ENCODE data around the gene EFL1.
A peak's percentile ranks its signal among the peaks of the same experiment; 100 is the strongest.

Gene EFL1

DNA sequence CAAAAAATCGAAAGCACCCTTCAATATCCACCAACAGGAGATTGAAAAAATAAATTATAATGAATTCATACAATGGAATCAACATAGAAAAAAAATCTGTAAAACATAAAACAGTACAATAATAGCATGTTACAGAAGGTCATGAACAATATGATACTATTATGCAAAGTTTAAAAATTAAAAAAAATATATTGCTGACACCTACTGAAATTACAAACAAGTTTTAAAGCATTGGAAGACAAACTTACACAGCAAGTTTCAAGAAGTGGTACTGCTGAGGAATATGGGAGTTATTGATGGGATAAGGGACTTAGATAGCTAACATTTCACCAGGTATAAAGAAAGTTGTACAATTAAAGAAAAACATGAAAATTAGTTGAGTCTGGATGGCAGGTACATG, 89.4 kb downstream of the EFL1 start:
- DNase-seq (ENCODE audit: extremely low spot score, insufficient read length, low read depth) (no peak), FAIRE-seq (no peak)

DNA sequence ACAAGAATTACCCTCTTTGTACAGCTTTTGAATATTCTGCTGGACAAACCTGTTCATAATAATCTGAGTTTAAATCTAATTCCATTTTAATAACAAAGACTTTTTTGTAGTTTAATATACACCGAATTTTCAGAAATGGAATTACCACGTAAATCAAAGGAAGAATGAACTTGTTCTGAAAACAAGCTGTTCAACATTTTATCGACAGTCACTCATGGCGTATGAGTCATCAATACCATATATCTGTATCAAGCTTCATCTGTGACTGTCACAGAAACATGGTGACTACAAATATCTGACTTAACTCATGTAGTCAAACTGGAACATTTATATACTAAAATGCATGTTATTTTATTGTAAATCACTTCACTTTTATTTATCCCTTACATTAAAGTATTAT, 90.0 kb downstream of the EFL1 start:
- DNase-seq (ENCODE audit: extremely low spot score, insufficient read length, low read depth) (no peak), FAIRE-seq (no peak)

DNA sequence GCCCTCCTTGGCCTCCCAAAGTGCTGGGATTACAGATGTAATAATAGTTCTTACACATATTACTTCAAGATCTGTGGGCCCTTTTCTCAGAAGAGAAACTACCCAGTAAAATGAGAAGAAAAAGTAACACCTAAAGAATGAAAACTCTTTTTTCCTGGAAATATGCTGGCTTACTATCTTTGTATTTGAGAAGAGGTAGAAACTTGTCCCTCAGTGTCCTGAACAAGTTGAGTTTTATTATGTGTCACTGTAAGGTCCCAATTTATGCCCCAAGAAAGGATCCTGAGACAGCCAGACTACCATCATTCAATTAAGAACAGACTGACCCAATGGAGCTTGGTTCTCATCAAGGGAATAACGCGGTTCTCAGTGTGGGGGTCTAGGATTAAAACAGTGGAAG, 93.8 kb downstream of the EFL1 start:
- DNase-seq (ENCODE audit: extremely low spot score, insufficient read length, low read depth) = no peak
- FAIRE-seq = no peak

DNA sequence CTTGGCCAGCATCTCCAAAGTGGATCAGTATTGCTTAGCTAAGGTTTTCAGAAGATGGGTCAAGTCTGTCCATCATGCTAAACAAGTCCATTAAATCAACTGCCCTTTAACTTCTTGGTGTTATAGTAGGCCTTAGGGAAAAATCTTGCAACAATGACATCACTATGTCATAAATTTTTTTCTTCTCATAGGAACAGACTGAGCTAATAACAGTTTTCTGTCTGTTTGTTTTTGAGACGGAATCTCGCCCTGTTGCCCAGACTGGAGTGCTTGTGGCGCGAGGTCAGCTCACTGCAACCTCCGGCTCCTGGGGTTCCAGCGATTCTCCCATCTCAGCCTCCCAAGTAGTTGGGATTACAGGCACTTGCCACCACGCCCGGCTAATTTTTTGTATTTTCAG, 94.2 kb downstream of the EFL1 start:
- no peak for DNase-seq (ENCODE audit: extremely low spot score, insufficient read length, low read depth)
- FAIRE-seq = no peak

DNA sequence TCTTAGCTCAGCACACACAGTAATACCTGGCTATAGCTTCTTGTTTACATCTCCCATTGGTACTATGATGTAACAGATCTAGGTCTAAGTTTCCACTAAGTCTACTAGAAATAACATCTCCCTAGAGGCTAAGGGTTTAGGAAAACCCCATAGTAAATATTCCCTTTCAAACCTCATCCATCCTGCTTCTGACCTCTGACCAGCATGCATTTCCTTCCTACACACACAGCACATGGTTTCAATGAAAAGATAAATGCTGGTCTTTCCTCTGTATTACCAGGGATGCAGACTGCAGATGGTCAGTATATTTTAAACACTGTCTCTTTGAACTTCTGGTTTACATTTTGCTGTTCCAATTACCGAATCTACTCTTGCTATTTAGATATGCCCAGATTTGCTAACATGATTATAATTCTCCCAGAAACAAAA, 96.6 kb downstream of the EFL1 start:
- FAIRE-seq = no peak
- no peak for DNase-seq (ENCODE audit: extremely low spot score, insufficient read length, low read depth)

DNA sequence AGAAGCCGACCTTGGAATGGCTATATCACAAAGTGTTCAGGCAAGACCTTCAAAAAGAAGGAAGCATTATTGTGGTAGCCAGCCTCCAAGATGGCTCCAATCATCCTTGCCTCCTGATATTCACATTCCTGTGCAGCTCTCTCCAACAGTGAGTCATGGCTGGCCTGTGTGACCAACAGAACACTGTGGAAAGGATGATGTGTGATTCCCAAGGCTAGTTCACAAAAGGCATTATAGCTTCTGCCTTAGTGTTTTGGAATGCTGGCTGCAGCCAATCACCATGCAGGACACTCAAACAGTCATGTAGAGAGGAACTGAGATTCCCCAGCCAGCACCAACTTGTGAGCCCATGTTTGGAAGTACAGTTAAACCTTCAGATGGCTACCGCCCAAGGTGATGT, 102.6 kb downstream of the EFL1 start:
- FAIRE-seq = no peak
- DNase-seq (ENCODE audit: extremely low spot score, insufficient read length, low read depth) = no peak

DNA sequence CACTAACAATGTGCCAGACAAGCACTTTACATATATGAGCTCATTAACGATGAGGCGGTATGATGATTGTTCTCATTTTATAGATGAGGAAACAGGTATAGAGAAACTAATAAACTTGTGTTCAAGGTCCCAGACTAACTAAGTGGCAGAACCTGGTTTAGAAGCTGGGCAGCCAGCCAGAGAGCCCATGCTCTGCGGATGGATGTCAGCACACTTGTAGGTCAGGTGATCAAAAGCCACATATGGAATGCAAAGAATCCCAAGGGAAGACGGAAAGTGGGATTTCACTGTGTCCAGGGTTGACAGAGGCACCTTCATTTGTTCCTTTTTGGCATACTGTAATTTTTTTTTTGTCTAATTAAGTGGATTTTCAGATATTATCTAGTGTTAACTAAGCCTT, 103.7 kb downstream of the EFL1 start:
- no peak for FAIRE-seq
- no peak for DNase-seq (ENCODE audit: extremely low spot score, insufficient read length, low read depth)

DNA sequence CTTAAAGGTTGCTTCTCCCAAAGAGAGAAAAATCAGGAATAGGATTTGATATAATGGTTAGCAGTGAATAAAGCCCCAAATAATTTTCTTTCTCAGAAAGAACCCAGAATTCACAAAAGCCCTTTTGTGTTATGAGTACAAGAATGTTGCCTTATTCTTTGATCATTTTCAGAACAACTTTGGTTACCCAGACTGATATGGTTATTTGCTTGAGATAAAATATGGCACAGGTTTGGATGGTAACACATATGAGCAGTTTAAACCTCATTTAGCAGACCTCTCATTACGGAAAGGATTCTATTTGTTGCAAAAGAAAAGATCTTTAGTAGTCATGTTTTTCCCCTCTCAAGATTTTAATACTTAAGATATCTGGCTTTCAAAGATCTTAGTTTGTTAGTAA, 111.9 kb downstream of the EFL1 start:
- no peak for DNase-seq (ENCODE audit: extremely low spot score, insufficient read length, low read depth)
- no peak for FAIRE-seq

DNA sequence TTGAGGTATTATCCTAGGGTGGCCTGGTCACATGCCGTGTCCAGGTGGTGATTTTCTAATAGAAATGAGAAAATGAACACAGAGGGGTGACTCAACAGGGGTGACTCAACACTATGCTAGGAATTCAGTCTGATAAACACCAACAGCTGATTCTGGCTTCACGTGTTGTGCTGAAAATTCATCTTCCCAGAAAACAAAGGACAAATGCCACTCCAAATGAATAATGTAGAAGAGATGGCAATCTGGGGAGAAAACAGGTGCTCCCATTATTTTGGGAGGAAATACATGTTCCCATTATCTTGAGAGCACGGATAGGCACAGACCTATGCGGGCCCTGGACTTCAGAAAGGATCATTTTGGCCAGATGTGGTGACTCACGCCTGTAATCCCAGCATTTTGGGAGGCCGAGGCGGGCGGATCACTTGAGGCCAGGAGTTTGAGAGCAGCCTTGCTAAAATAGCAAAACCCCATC, 115.5 kb downstream of the EFL1 start:
- DNase-seq (ENCODE audit: extremely low spot score, insufficient read length, low read depth) = no peak
- FAIRE-seq = no peak

DNA sequence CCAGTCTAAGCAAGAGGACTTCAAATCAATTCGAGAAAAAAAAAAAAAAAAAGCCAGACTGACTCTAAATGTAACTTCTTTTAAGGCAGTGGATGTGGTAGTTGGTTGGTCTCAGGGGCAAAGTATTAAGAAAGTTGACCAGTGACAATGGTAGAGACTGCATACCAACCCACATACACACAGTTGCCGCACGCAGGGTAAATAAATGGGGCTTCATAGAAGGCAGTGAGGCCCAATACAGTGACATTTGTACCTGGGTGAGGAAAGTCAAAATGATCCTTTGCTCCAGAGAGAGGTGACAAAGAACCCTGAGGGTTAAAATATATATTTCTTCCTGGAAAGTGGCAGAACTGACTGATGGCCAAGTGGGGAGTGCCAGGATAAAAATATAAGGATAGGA, 116.0 kb downstream of the EFL1 start:
- DNase-seq (ENCODE audit: extremely low spot score, insufficient read length, low read depth) (no peak), FAIRE-seq (no peak)

DNA sequence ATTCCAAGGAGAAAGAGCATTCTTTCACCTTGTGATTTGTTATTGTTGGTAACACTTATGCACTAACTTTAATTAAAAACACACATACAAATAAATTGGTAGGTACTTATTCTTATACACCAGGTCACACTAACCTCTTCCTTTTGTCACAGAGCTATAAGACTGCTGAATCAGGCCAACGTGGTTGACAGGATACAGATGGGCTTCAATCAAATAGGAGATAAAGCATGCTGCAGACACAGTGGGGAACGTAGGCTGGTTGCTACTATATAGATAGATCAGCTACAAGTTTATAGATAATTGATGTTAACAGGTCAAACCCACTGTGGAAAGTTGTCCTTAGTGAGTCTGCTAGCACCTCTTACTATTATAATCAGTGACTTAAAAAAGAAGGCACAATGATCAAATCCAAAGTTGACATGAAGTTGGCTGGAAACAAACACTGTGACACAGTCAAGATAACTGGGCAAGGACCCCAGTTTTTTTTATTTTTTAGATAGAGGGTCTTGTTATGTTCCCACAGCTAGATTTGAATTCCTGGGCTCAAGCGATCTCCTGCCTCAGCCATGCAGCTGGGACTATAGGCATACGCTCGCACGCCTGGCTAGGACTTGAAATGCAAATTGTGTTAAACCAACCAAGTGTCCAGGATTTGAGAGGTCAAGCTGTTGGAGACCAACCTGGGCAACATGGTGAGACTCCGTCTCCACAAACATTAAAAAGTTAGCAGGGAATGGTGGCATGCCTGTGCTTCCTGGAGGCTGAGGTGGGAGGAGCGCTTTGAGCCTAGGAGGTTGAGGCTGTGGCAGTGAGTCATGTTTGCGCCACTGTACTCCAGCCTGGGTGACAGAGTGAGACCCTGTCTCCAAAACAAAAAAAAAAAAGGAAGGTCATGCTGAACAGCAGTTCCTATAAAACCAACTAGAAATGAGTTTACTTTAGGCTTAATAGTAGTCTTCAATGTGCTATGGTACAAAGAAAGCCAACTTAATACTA, 118.8 kb downstream of the EFL1 start:
- FAIRE-seq (no peak), DNase-seq (ENCODE audit: extremely low spot score, insufficient read length, low read depth) (no peak)

DNA sequence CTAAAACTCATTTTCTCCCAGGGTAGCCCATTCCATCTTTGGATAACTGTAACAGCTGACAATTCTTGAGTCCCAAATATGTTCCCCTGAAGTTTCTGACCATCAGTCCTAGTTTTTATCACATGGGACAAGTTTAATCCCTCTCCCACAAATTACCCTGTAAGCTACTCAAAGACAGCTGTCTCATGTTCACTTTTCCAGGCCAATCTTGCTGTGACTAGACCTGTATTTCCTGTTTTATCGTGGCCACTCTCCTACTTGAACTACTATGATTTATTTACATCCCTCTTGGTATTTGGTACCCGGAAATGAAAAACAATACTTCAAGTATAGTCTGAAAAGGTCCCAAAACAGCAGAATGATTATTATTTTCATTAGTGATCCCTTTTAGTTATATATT, 121.6 kb downstream of the EFL1 start:
- DNase-seq (ENCODE audit: extremely low spot score, insufficient read length, low read depth) (no peak), FAIRE-seq (no peak)

DNA sequence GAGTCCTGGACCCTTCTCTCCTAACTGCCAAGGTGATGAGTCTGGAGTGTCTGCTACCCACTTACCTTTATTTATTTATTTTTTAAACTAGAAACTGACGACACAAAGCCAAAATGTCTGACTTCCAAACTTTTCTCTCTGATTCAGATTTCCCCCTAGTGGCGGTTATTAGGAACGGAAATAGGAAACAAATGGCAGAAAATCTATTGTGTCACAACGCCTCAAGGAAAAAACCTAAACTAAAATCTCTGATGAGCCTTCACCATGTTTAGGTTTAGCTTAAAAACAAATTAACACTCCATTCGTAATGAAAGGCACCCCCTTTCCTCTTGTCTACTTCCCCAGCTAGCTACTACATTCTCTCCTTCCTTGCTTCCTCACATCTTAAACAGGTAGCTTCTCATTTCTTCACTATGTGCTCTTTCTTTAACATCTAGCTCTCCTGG, 122.7 kb downstream of the EFL1 start:
- FAIRE-seq (peak; percentile 56), DNase-seq (ENCODE audit: extremely low spot score, insufficient read length, low read depth) (no peak)

DNA sequence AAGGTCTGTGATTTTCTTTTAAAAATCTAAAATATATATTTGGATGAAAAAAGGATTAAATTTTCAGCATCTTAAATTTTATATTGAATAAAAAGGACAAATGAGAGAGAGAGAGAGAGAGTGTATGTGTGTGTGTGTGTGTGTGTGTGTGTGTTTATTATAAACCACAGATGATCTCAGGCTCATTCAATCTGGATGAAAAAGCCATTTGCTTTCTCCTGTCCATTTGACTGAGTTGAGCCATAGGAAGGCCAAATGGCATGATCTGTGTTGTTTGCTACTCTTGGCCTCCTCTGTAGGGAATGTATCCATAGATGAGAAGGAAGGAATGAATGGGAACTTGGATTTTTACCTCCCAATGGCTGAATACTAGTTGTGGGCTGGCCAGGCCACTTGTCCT, 124.2 kb downstream of the EFL1 start:
- FAIRE-seq = no peak

DNA sequence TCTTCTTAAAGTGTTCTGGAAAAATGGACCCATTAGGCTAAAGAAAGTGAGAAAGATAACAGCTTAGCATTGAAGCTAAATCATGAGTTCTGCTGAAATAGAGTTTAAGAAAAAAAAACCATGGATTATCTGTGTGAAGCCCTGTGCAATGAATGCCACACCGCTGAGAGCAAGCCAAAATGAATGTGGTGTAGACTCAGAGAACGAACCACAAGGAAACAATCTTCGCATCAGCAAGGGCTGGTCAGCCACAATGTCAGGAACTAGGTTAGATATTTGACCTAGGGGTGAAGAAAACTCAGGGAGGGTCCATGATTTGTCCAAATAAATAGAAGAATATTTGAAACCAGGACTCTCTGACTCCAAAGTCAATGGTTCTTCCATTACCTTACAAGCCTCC, 125.3 kb downstream of the EFL1 start:
- DNase-seq (ENCODE audit: extremely low spot score, insufficient read length, low read depth) (no peak), FAIRE-seq (no peak)

More for the DNA sequence above, 124.2 kb downstream of the EFL1 start:
- no peak for DNase-seq (ENCODE audit: extremely low spot score, insufficient read length, low read depth)

DNA sequence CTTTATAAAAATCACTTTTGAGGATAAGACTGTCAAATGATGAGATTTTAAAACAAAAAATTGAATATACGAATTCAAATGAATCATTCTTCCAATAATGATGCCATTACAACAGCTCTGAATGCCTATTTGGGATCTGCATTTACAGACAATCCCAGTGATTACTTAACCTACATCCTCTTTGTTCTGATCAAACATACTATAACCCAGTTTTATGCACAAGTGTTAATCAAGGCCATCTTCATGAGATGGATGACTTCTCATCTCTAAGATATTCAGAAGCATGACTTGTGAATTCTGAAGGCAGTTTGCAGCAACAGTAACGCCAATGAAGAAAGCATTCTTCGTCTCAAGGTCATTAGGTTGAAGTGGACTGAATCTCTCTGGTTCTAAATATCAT, 126.4 kb downstream of the EFL1 start:
- FAIRE-seq = no peak

DNA sequence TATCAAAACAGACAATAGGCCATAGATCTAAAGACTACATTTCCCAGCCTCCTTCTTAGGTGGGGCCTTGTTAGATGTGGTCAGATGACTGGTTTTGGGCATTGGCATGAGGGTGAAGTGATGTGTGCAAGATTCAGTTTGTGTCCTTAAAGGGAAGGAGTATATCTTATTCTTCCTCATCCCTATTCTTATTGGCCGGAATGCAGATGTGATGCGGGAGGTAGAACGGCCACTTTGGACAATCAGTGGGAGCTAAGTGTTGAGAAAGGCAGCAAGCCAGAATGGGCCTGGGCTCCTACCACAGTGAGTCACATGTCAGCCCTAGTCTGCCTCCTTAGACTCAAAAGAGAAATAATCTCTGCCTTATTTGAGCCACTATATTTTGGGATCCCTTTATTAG, 126.9 kb downstream of the EFL1 start:
- FAIRE-seq (no peak), DNase-seq (ENCODE audit: extremely low spot score, insufficient read length, low read depth) (no peak)

More for the DNA sequence above, 126.4 kb downstream of the EFL1 start:
- no peak for DNase-seq (ENCODE audit: extremely low spot score, insufficient read length, low read depth)

DNA sequence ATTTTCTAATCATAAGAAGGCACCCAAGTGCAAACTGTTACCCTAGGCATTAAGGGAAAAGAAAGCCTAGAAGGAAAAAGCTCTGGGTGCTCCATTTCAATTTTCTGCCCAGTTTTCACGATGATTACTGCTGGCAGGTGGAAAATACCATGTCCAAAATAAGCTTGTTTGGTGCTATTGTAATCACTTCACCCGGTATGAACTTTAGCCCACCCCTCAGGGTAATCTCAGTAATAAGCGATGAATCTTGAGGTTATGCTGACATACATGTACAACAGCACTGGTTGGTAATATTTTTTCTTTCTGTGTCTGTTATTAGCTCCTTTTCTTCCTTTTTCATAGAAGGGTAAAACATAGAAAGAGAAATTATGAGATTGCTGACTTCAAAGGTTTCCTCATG, 128.1 kb downstream of the EFL1 start:
- no peak for FAIRE-seq
- DNase-seq (ENCODE audit: extremely low spot score, insufficient read length, low read depth) = no peak

DNA sequence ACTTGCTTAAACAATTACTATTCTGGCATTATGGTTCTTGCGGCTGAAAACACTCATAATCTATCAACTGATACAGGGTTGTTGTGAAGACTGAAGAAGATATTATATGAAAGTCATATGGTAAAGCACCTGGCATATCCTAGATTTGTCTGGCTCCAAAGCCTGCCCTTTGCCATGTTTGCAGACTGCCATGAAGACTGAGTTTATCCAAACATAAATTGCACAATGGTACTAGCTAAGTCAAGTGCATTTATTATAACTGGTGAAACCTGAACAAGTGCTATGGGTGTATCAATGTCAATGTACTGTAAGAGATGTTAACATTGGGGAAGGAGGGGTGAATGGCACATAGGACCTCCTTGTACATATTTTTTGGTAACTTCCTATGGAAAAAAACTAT, 129.3 kb downstream of the EFL1 start:
- DNase-seq (ENCODE audit: extremely low spot score, insufficient read length, low read depth) = no peak
- no peak for FAIRE-seq

DNA sequence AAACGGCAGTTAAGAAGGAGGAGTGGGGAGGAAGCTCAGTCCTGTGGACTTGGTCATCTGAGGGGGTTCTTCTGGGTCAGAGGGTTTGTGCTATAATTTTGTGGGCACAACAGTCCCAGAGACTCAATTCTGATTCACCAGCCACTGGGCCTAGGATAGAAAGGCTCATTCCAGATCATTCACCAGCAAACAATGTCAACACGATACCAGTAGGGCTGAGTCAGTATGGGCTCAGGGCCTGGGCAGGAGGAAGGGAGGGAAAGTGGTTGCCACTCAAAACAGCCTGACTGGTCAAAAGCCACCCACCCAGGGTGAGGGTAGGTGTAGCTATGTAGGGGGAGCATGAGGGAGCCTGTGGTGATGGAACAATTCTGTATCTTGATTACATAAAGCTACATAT, 129.8 kb downstream of the EFL1 start:
- FAIRE-seq = no peak
- DNase-seq (ENCODE audit: extremely low spot score, insufficient read length, low read depth) = no peak

DNA sequence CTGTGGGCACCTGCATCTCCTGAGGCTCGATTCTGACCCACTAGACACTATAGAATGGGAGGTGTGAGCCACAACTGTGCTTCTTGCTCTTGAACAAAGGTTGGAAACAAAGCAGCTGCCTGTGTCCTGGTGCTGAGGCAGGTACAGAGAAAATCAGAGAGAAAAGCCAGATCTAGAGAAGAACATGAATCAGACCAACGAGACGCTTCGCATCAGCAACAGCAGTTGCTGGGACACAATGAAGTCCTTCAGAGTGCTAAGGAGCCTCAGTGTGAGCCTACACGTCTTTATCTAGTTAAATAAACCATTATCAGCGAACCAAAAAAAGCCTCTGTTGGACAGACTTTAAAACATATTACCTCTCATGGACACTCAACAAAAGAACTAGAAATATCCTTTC, 130.4 kb downstream of the EFL1 start:
- DNase-seq (ENCODE audit: extremely low spot score, insufficient read length, low read depth) (no peak), FAIRE-seq (no peak)

DNA sequence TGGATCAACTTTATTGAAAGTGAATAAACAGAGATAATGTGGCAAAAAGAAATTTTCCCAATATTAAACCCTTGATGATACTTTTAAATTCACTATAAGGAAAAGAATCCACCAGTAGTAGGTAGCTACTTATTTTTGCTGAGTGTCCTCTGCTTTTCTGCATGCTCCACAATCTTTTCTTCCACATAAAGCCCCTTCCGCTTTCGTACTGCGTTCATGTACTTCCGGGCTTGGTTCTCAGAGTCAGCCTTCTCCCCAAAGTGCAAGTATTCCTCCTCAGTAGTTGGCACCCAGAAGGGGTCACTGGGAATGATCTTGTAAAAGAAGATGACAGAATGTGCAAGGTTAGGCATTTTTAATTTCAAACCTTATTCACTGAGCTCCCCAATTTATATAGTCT, 132.3 kb downstream of the EFL1 start:
- DNase-seq (ENCODE audit: extremely low spot score, insufficient read length, low read depth) (no peak), FAIRE-seq (no peak)
